HL-60/S4 (cell line): ENCODE data around the gene SYT13.
"Not testable (repeated sequence)": the region's sequence is repeated elsewhere in the genome, so short reads cannot be mapped to it uniquely, and the experiment has no call there.

Experiments used
- in situ Hi-C: fragments of 300-500 bp; cut with MboI; formaldehyde crosslinking; loops from 2 replicates; pipeline ENCODE4 v1.14.3; 2022; ENCODE audit warnings: low sequenced_read_pairs

SYT13 gene

DNA sequence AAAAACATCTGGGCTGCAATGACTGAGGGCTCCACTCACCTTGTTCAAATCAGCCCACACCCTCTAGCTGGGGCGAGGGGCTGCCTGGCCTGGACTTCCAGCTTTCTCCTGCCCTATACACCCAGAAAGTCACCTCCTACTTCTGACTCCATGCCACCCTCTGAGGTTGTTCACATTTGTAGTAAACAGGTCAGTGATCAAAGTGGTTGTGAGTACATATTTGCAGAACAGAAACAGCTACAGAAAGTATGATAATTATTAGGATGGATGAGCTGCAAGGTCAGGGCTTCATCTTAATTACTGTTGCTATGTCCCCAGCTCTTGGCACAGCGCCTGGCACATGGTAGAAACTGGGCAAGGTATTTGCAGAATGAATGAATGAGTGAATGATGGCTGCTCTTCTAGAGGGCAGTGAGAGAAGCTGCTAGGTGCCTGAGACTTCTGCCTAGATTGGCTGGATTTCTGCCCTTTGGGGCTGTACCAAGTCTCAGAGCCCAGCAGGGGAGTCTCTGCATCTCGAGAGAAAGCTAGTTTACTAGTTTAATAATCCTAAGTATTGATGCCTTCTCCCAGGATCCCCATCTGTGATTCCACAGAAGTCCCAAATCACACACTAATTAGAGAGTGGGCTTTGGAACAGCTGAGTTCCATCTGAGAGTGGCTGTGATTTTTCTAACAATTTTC lies 36.0 kb downstream of the SYT13 start:
- in situ Hi-C loops, result no loop called here

- in situ Hi-C loops, result not testable (repeated sequence)
Observed at GRCh38 chr11:45249372-45249771, 36.8 kb downstream of the SYT13 start.

- in situ Hi-C loops, result no loop called here
Observed at GRCh38 chr11:45248501-45249011, 37.6 kb downstream of the SYT13 start.

DNA sequence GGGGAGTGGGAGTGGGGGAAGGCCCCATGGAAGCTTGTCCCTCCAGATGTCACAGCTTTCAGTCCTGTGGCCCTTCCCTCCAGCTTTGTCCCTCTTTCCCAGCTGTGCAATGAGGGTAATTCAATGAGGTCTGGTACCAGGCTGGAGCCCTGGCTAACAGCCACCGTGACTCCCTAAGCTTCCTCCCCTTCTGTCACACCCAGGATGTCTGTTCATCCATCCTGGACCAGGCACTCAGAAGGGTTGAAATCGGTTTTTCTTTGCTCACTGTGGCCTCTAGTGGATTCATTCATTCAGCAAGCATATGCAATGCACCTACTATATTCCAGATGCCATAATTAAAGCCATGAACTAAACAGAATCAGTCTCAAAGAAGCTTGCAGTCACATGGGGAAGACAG lies 38.7 kb downstream of the SYT13 start:
- in situ Hi-C loops, result no loop called here

GRCh38 chr11:45246241-45246640 lies 39.9 kb downstream of the SYT13 start:
- in situ Hi-C loops, result no loop called here

DNA sequence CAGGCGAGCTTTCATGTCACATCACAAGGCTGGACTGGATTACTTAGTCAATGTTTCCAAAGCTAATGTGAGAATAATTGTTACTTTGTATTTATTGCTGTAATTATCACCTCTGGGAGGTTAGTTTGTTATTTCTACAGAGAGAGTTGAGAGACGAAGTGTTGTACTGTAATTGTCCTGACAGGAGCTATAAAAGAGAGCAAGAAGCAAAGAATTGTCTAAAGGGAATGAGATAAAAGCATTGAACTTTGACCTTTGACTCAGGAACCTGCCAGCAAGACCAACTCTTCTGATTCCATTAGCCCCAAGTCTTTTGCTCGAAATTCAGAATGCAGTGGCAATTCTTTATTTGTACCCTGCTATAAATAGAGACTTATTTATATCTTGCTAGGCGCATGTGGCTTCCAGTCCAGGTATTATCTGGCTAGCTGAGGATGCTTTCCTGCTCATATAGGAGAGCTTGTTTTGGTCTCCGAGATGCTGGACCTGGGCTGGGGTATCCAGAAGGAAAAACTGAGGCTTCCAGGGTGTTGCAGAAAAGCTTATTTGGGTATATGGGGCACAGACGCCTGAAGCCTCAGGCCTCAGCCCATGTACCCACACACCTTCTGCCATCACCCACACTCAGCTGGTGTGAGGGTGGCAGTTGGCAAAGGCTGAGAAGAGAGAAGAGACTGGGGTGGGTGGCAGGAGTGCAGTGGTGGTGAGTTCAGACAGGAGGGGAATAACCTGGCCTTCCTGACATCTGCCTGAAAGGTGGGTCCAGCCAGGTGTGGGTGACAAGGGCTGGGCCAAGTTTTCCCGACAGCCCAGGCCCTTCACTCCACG lies 40.7 kb downstream of the SYT13 start:
- in situ Hi-C loops, result no loop called here

DNA sequence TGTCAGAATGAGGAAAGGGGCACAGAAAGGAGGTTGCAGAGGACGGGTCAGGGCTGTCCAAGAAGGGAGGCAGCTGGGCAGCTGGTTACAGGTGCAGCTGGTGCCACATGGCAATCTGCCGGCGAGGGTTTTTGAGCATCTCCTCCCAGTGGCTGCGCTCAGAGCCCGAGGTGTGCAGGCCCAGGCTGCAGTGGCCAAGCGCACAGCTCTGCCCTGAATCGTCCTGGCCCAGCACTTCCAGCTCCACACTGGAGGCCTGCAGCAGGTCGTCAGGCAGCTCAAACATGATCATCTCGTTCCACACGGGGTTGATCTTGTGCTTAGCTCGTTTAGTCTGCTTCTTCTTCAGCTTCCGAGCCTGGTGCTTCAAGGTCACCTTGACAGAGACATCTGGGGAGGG lies 42.2 kb downstream of the SYT13 start:
- in situ Hi-C loops, result no loop called here

GRCh38 chr11:45239733-45240132 lies 46.4 kb downstream of the SYT13 start:
- in situ Hi-C loops, result no loop called here

- in situ Hi-C loops, result no loop called here
Observed at GRCh38 chr11:45238724-45239123, 47.4 kb downstream of the SYT13 start.

- in situ Hi-C loops, result no loop called here
Observed at GRCh38 chr11:45237711-45238315, 48.3 kb downstream of the SYT13 start.

- in situ Hi-C loops, result no loop called here
Observed at GRCh38 chr11:45234306-45235006, 51.7 kb downstream of the SYT13 start.

DNA sequence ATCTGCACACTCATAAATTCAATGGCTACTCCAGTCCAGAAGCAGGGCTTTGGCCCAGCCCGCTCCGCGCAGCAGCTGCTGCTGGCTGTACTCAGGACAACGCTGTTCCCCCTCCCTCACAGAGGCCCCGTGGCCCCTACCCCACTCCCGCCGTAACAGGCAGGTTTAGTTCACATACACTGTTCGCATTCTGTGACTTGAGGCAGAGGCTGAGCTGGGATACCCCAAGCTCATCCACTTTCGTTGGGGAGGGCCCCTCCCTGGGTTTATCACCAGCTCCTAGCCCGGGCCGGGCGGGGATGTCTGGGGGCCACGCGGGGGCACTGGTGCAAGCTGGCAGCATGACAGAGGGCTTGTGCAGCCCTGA lies 52.4 kb downstream of the SYT13 start:
- in situ Hi-C loops, result no loop called here

- in situ Hi-C loops, result no loop called here
Observed at GRCh38 chr11:45233121-45233803, 52.9 kb downstream of the SYT13 start.

DNA sequence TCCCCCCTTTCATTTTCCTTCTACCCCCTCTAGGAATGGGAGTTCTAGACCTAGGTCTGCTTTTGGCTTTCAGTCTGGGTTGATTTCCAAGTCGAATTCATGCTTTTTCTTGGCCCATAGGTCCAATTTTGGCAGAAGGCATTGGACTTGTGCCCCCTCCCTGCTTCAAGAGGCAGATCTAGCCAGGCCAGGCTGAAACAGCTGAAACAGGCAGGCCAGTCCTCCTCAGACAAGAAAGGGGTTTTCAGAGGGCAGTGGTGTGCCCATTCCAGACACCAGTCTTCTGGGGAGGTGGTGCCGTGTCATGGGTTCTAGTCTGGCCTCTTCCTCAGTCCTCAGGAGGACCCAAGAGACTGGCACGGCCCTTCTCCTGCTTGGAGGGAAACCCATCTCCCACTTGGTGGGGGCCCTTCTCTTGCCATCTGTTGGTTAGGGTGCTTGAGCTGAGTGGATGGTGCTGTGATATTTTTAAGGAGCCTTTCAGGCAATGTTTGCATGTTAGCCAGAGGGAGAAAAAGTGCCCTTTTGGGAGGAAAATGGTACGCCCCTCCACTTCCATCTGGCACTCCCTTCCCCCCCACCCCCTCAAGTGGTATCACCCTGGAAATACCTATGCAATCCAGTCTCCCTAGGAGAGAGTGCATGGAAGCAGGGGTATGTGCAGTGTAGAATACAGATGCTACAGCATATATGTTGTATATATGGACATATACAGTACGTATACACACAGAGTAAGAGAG lies 53.6 kb downstream of the SYT13 start:
- in situ Hi-C loops, result no loop called here

DNA sequence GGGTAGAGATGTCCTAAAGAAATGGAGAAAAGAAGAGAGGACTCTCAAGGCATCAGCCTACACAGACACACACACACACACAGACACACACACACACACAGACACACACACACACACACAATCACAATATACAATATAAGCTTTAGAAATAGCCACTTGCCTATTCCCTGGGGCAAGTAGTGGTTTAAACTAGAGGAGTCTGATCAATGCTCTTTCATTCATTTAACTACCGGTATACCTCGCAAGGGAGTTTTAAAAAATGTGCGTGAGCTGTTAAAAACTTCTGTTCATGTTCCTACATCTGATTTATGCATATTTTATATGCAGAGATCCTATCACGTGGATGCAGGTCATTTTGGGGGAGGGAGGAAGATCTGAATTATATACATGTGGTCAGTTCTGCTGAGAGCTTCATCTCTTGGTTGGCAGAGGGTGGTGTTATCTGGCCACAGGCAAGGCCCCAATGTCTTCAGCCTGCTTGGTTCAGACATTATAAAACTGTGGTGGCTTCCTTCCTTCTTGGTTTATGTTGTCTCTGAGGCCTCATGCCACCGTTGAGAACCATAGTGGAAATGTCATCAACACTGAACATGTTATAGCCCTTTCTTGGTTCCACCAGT lies 56.6 kb downstream of the SYT13 start:
- in situ Hi-C loops, result no loop called here

DNA sequence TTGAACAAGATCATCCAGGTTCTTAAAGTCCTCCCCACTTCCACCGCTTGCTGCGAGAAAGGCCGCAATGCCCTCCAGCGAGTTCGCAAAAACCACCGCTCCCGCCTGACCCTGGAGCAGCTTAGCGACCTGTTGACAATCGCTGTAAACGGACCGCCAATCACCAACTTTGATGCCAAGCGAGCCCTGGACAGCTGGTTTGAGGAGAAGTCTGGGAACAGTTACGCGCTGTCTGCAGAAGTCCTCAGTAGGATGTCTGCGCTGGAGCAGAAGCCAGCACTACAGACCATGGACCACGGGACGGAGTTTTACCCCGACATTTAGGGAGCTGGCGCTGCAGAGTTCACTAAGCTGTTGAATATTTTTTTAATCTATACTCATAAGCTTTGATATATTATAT lies 58.3 kb downstream of the SYT13 start:
- in situ Hi-C loops, result no loop called here

DNA sequence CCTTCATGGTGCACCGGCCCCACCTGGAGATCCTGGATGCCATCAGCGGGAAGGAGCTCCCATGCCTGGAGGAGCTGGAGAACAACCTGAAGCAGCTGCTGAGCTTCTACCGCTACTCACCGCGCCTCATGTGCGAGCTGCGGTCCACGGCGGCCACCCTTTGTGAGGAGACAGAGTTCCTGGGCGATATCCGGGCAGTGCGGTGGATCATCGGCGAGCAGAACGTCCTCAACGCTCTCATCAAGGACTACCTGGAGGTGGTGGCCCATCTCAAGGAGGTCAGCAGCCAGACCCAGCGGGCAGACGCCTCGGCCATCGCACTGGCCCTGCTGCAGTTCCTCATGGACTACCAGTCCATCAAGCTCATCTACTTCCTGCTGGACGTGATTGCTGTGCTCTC lies 59.2 kb downstream of the SYT13 start:
- in situ Hi-C loops, result no loop called here

- in situ Hi-C loops, result no loop called here
Observed at GRCh38 chr11:45225961-45226871, 59.9 kb downstream of the SYT13 start.

- in situ Hi-C loops, result no loop called here
Observed at GRCh38 chr11:45225277-45225676, 60.9 kb downstream of the SYT13 start.
